ENCODE data around the gene DENND4C.

- TF ChIP-seq CTCF (IDR thresholded peaks at IDR 0.05; ENCODE audit: low read depth, low read length): no peak
- no peak for TF ChIP-seq EZH2phosphoT487 (IDR thresholded peaks at IDR 0.05; ENCODE audit: low read depth)
These were observed 128.2 kb downstream of the DENND4C start for GRCh38 chr9:19358701-19359100.
